ENCODE results near the gene CUL9. TPM values are rescaled to one million over a fixed set of nuclear protein-coding genes. Genes with fewer than 3 reads are reported as not detected.

The CUL9 gene
- total and polyA plus RNA-seq, 4 donors, result 19.7 to 45.6 (median 35.5) TPM

DNA sequence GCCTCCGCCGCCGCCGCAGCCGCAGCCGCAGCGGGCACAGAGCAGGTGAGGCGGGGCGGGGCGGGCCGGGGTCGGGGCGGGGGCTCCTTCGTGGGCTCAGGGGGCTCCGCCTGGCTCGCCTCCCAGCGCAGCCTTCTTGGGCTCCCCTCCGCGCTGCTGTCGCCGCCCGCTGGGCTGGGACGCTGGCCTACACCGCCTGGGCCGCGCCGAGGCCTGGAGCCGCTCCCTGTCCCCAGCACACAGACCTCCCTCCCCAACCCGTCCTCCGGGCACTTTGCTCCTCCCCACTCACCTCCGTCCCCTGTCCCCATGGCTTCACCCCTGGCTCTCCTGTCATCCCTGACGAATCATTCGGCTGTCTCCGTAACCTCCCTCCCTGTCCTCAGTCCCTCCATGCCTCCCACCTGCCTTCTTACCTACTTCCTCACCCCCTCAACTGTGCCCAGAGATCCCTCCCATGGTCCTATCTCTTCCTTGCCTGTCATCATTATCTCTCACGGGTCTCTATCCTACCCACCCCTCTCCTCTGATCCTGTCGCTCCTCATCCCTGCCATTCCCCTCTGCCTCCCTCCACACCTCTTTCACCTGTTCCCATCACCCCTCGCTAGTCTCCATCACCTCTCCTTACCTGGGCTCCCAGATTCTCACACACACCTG, 61.8 kb downstream of the CUL9 start:
- ATAC-seq (ENCODE audit: insufficient read depth, low FRiP score) (no peak), DNase-seq (no peak)
- Histone ChIP-seq H3K27me3 (ENCODE audit: control insufficient read depth in 3 of 3, insufficient read depth in 3 of 3, low read length in 2 of 3) (peaks cover 0 to 65% (median 49%) of the 10 kb centered on the region in 3 donors), H3K9me3 (ENCODE audit: control insufficient read depth in 4 of 4, insufficient read depth in 3 of 4, low read length in 3 of 4) (no peaks in the 10 kb centered on the region), H3K4me1 (ENCODE audit: control insufficient read depth in 5 of 5, insufficient read depth in 5 of 5, low read length in 5 of 5) (peaks cover 0 to 14% (median 2%) of the 10 kb centered on the region in 5 donors), H3K4me3 (no peak overlapping the region), H3K27ac (ENCODE audit: low read depth in 1 of 2, low read length in 1 of 2) (no peak overlapping the region), H3K9ac (ENCODE audit: insufficient read depth in 1 of 2, low read length in 2 of 2) (no peak overlapping the region), H3K36me3 (ENCODE audit: control insufficient read depth in 4 of 4, insufficient read depth in 4 of 4, low read length in 4 of 4) (no peaks in the 10 kb centered on the region)
- TF ChIP-seq CTCF (IDR thresholded peaks at IDR 0.05; ENCODE audit: control extremely low read depth, extremely low read depth), result no peak
- WGBS, 2 donors, result 26 to 47% methylated on average over 27 to 37 of the region's 37 CpGs

DNA sequence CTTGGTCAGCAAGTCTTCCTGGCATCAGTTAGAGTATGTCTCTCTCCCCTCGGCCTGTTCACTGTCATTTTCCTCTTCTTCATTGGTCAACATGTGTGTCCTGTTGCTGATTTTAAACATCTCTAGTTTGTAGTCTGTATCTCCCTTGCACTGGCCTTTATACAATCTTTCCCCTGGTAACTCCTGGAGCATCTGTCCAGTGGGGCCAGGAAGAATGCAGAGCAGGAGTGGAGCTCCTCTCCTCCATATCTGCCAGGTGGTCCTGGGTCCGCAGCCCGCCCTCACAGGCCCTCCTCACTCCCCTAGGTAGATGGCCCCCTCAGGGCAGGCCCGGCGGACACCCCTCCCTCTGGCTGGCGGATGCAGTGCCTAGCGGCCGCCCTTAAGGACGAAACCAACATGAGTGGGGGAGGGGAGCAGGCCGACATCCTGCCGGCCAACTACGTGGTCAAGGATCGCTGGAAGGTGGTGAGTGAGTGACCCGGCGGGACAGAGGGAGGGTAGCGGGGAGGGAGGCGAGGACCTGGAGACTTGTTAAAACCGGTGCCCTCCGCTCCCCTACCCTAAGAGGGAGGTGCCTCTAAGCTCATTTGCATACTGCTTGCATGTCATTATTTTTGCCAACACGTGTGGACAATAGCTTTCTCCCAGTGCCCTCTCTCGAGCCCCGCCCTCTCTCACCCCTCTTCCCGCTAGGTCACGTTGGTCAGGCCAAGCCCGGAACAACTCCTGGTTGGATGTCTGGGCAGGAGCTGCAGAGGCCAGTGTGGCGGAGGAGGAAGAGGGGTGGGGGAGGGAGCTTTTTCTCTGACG, 64.5 kb downstream of the CUL9 start:
- peaks cover 0 to 20% (median 2%) of the 10 kb centered on the region in 5 donors for H3K4me1 ChIP-seq (ENCODE audit: control insufficient read depth in 5 of 5, insufficient read depth in 5 of 5, low read length in 5 of 5)
- TF ChIP-seq CTCF (IDR thresholded peaks at IDR 0.05; ENCODE audit: control extremely low read depth, extremely low read depth), result no peak
- H3K9ac ChIP-seq (ENCODE audit: insufficient read depth in 1 of 2, low read length in 2 of 2), result no peak overlapping the region
- no peaks in the 10 kb centered on the region for H3K36me3 ChIP-seq (ENCODE audit: control insufficient read depth in 4 of 4, insufficient read depth in 4 of 4, low read length in 4 of 4)
- H3K27me3 ChIP-seq (ENCODE audit: control insufficient read depth in 3 of 3, insufficient read depth in 3 of 3, low read length in 2 of 3), result peaks cover 0 to 70% (median 57%) of the 10 kb centered on the region in 3 donors
- WGBS, 2 donors, result 18 to 30% methylated on average over 27 of the region's 27 CpGs
- DNase-seq, result peak in 2 of 3 donors; percentile 40 to 59
- peak; percentile 75 for ATAC-seq (ENCODE audit: insufficient read depth, low FRiP score)
- H3K9me3 ChIP-seq (ENCODE audit: control insufficient read depth in 4 of 4, insufficient read depth in 3 of 4, low read length in 3 of 4), result no peaks in the 10 kb centered on the region
- H3K4me3 ChIP-seq, result peak overlapping the region; percentile 41
- peak overlapping the region in 1 of 2 donors; percentile 10 for H3K27ac ChIP-seq (ENCODE audit: low read depth in 1 of 2, low read length in 1 of 2)

GRCh38 chr6:43247114-43247999, 65.4 kb downstream of the CUL9 start:
- no peaks in the 10 kb centered on the region for H3K9me3 ChIP-seq (ENCODE audit: control insufficient read depth in 4 of 4, insufficient read depth in 3 of 4, low read length in 3 of 4)
- no peaks in the 10 kb centered on the region for H3K36me3 ChIP-seq (ENCODE audit: control insufficient read depth in 4 of 4, insufficient read depth in 4 of 4, low read length in 4 of 4)
- H3K4me3 ChIP-seq, result peak overlapping the region; percentile 41
- TF ChIP-seq CTCF (IDR thresholded peaks at IDR 0.05; ENCODE audit: control extremely low read depth, extremely low read depth), result no peak
- peaks cover 0 to 61% (median 53%) of the 10 kb centered on the region in 3 donors for H3K27me3 ChIP-seq (ENCODE audit: control insufficient read depth in 3 of 3, insufficient read depth in 3 of 3, low read length in 2 of 3)
- H3K4me1 ChIP-seq (ENCODE audit: control insufficient read depth in 5 of 5, insufficient read depth in 5 of 5, low read length in 5 of 5), result peaks cover 0 to 26% (median 2%) of the 10 kb centered on the region in 5 donors
- DNase-seq (peak; percentile 50 to 69 (median 69)), ATAC-seq (ENCODE audit: insufficient read depth, low FRiP score) (peak; percentile 95)
- H3K9ac ChIP-seq (ENCODE audit: insufficient read depth in 1 of 2, low read length in 2 of 2), result no peak overlapping the region
- H3K27ac ChIP-seq (ENCODE audit: low read depth in 1 of 2, low read length in 1 of 2), result no peak overlapping the region
- WGBS, 2 donors, result 1 to 4% methylated on average over 43 to 46 of the region's 46 CpGs

Measured in lung (tissue), 12 donors.